ENCODE data around the gene CAPN13. TPM values are rescaled to one million over a fixed set of nuclear protein-coding genes. Genes with fewer than 3 reads are reported as not detected.

CAPN13 gene
- total RNA-seq, 1 donor from 2014 or later = 67.4 TPM

- DNase-seq (ENCODE audit: low spot score) = no peak
Measured at GRCh38 chr2:30730736-30731647, 76.3 kb downstream of the CAPN13 start.

- DNase-seq (ENCODE audit: low spot score) = no peak
Measured at GRCh38 chr2:30729031-30729430, 78.2 kb downstream of the CAPN13 start.

GRCh38 chr2:30722936-30723725 lies 84.1 kb downstream of the CAPN13 start:
- DNase-seq (ENCODE audit: low spot score) = peak; percentile 10

GRCh38 chr2:30721668-30722647 lies 85.3 kb downstream of the CAPN13 start:
- peak; percentile 22 for DNase-seq (ENCODE audit: low spot score)

GRCh38 chr2:30721241-30721640 lies 86.0 kb downstream of the CAPN13 start:
- peak; percentile 17 for DNase-seq (ENCODE audit: low spot score)

- DNase-seq (ENCODE audit: low spot score) = peak; percentile 1
Measured at GRCh38 chr2:30717081-30717650, 90.1 kb downstream of the CAPN13 start.

- DNase-seq (ENCODE audit: low spot score) = peak; percentile 40
Measured at GRCh38 chr2:30716123-30716900, 90.9 kb downstream of the CAPN13 start.

GRCh38 chr2:30714811-30715709 lies 92.2 kb downstream of the CAPN13 start:
- DNase-seq (ENCODE audit: low spot score) = peak; percentile 32

GRCh38 chr2:30713698-30714097 lies 93.5 kb downstream of the CAPN13 start:
- DNase-seq (ENCODE audit: low spot score) = peak; percentile 38

GRCh38 chr2:30711646-30712085 lies 95.6 kb downstream of the CAPN13 start:
- DNase-seq (ENCODE audit: low spot score) = peak; percentile 87

- no peak for DNase-seq (ENCODE audit: low spot score)
Measured at GRCh38 chr2:30710461-30710860, 96.8 kb downstream of the CAPN13 start.

- DNase-seq (ENCODE audit: low spot score) = peak; percentile 20
Measured at GRCh38 chr2:30710016-30710415, 97.2 kb downstream of the CAPN13 start.

GRCh38 chr2:30709516-30709915 lies 97.7 kb downstream of the CAPN13 start:
- DNase-seq (ENCODE audit: low spot score) = peak; percentile 41

- DNase-seq (ENCODE audit: low spot score) = peak; percentile 44
Measured at GRCh38 chr2:30708491-30709290, 98.6 kb downstream of the CAPN13 start.

GRCh38 chr2:30707304-30707903 lies 99.8 kb downstream of the CAPN13 start:
- DNase-seq (ENCODE audit: low spot score) = no peak

GRCh38 chr2:30706534-30707303 lies 100.5 kb downstream of the CAPN13 start:
- peak; percentile 66 for DNase-seq (ENCODE audit: low spot score)
